Smooth muscle cell (in vitro differentiated cells): Measurements from ENCODE around the gene PLPP2. TPM values are rescaled to one million over a fixed set of nuclear protein-coding genes. Genes with fewer than 3 reads are reported as not detected.

ENCODE experiments used
- DNase-seq: peaks from one replicate; lab custom pipeline; 2025; ENCODE audit not compliant: unreplicated experiment; lab: John Stamatoyannopoulos, UW
- H2AFZ ChIP-seq: fragments of 200-600 bp; sonication (generic); 2 replicates; pipeline ENCODE4 v1.6.0; 2016; ENCODE audit warnings: antibody characterized with exemption, low read depth, mild to moderate bottlenecking
- H3F3A ChIP-seq: fragments of 200-600 bp; sonication (generic); 2 replicates; pipeline ENCODE4 v1.6.0; 2017; ENCODE audit warnings: antibody characterized with exemption, low read depth
- H3K27ac ChIP-seq: fragments of 200-600 bp; sonication (generic); 2 replicates; pipeline ENCODE4 v1.5.1; 2016; ENCODE audit warnings: low read depth, mild to moderate bottlenecking
- H3K27me3 ChIP-seq: fragments of 200-600 bp; sonication (generic); 2 replicates; pipeline ENCODE4 v1.6.1; 2016; ENCODE audit warnings: low read depth, mild to moderate bottlenecking
- H3K36me3 ChIP-seq: fragments of 200-600 bp; sonication (generic); 2 replicates; pipeline ENCODE4 v1.5.1; 2016; ENCODE audit warnings: low read depth
- H3K4me1 ChIP-seq: fragments of 200-600 bp; sonication (generic); 2 replicates; pipeline ENCODE4 v1.5.1; 2016; ENCODE audit warnings: low read depth
- H3K4me2 ChIP-seq: fragments of 200-600 bp; sonication (generic); 2 replicates; pipeline ENCODE4 v1.6.0; 2016; ENCODE audit warnings: mild to moderate bottlenecking
- H3K4me3 ChIP-seq: fragments of 200-600 bp; sonication (generic); 2 replicates; pipeline ENCODE4 v1.5.1; 2016; ENCODE audit warnings: mild to moderate bottlenecking
- H3K79me2 ChIP-seq: fragments of 200-600 bp; sonication (generic); 2 replicates; pipeline ENCODE4 v1.6.0; 2016; ENCODE audit warnings: low read depth, mild to moderate bottlenecking
- H3K9ac ChIP-seq: fragments of 200-600 bp; sonication (generic); 2 replicates; pipeline ENCODE4 v1.6.0; 2016; ENCODE audit warnings: low read depth
- H3K9me3 ChIP-seq: fragments of 200-600 bp; sonication (generic); replicated peaks from 2 replicates; pipeline ENCODE4 v1.5.1; 2016; ENCODE audit warnings: low read depth
- H4K20me1 ChIP-seq: fragments of 200-600 bp; sonication (generic); 2 replicates; pipeline ENCODE4 v1.6.0; 2016; ENCODE audit warnings: low read depth
- WGBS: methylation state at CpG from one replicate; pipeline ENCODE4 v1.1.7; 2016; ENCODE audit warnings: low lambda C conversion rate; 5-methylcytosine and 5-hydroxymethylcytosine counted together
- polyA plus RNA-seq: library from polyadenylated mRNA; unstranded; fragments of >200 nt; fragmentation: Nextera tagmentation; extraction: Ambion mirVana; gene quantifications from 2 replicates; pipeline ENCODE4 v1.2.1, GENCODE V29; 2016
- total RNA-seq: library from RNA; depleted of rRNA; stranded (reverse); fragments of >200 nt; gene quantifications from 2 replicates; pipeline ENCODE4 v1.2.3, GENCODE V29; 2014
- TF ChIP-seq, protein P1 (sequence below): fragments of 200-600 bp; sonication (generic); IDR thresholded peaks from 2 replicates; pipeline ENCODE4 v1.5.1; 2017; ENCODE audit warnings: borderline replicate concordance, mild to moderate bottlenecking, antibody characterized with exemption; ENCODE audit not compliant: insufficient read depth, poor library complexity, severe bottlenecking

The PLPP2 gene
- total and polyA plus RNA-seq, 2 experiments from 2014 or later = 4.8 to 6.2 TPM

DNA sequence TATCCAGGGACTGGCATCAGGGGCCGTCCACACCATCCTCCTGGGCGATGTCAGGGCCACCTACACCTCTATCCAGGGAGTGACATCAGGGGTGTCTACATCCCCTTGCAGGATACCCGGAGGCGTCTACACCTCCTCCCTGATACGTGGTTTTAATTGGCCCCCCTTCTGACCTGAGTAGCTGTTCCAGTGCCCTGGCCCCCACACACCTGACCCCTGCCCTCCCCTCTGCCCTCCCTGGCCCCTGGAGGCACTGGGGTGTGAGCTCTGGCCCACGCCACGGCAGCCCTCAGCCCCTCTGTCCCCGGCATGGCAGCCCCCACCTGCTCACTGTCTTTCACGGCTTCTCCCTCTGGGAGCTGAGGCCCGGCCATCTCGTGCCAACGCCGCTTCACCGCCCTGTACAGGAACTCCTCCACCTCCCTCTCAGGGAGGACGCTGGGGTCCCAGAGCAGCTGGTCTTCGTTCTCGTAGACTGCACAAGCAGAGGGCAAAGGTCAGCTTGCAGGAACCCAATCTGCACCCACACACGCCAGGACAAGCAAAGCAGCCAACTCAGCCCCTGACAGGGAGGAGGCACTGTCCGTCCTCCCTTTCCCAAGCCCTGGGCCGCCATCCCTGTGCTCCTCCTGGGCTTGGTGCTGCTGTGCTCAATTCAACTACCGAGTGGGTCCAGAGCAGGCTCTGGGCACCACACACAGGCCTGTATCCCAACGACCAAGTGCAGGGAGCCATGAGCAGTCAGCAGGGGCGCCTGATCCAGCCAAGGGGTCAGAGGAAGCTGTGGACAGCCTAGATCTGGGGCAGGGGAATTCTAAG, 22.2 kb upstream of the PLPP2 start:
- H3K79me2 ChIP-seq = peaks cover 32% of the 10 kb centered on the region
- H3K4me3 ChIP-seq = no peak overlapping the region
- 97% methylated on average over 20 of the region's 23 CpGs for WGBS
- no peak for DNase-seq
- no peak overlapping the region for H3K9ac ChIP-seq
- no peaks in the 10 kb centered on the region for H3K27me3 ChIP-seq
- no peak overlapping the region for H3K4me2 ChIP-seq
- H2AFZ ChIP-seq = no peak overlapping the region
- no peak overlapping the region for H3K27ac ChIP-seq
- TF ChIP-seq, protein P1, sequence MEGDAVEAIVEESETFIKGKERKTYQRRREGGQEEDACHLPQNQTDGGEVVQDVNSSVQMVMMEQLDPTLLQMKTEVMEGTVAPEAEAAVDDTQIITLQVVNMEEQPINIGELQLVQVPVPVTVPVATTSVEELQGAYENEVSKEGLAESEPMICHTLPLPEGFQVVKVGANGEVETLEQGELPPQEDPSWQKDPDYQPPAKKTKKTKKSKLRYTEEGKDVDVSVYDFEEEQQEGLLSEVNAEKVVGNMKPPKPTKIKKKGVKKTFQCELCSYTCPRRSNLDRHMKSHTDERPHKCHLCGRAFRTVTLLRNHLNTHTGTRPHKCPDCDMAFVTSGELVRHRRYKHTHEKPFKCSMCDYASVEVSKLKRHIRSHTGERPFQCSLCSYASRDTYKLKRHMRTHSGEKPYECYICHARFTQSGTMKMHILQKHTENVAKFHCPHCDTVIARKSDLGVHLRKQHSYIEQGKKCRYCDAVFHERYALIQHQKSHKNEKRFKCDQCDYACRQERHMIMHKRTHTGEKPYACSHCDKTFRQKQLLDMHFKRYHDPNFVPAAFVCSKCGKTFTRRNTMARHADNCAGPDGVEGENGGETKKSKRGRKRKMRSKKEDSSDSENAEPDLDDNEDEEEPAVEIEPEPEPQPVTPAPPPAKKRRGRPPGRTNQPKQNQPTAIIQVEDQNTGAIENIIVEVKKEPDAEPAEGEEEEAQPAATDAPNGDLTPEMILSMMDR = no peak
- no peaks in the 10 kb centered on the region for H3K9me3 ChIP-seq
- no peaks in the 10 kb centered on the region for H3K36me3 ChIP-seq
- H4K20me1 ChIP-seq = peaks cover 84% of the 10 kb centered on the region
- no peaks in the 10 kb centered on the region for H3F3A ChIP-seq
- no peaks in the 10 kb centered on the region for H3K4me1 ChIP-seq

DNA sequence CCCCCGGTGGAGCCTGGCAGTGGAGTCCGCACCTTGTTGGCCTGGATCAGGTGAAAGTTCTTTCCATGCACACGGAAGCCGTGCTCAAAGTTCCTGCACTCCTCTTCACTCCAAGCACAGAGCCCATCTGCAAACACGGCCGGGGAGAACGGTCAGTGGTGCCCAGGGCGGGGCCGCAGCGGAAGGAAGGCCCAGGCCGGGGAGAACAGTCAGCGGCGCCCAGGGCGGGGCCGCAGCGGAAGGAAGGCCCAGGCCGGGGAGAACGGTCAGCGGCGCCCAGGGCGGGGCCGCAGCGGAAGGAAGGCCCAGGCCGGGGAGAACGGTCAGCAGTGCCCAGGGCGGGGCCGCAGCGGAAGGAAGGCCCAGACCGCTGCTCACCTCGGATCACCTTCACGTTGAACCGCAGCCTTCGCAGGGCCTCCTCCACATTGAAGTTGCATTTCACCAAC, 20.6 kb upstream of the PLPP2 start:
- 98% methylated on average over 33 of the region's 33 CpGs for WGBS
- Histone ChIP-seq H4K20me1 (peaks cover 86% of the 10 kb centered on the region), H3K9ac (no peak overlapping the region), H3K27me3 (no peaks in the 10 kb centered on the region), H3K9me3 (no peaks in the 10 kb centered on the region), H3K4me1 (no peaks in the 10 kb centered on the region), H3K79me2 (peaks cover 19% of the 10 kb centered on the region), H2AFZ (no peak overlapping the region), H3K4me3 (no peak overlapping the region), H3K36me3 (no peaks in the 10 kb centered on the region), H3F3A (no peaks in the 10 kb centered on the region), H3K27ac (no peak overlapping the region), H3K4me2 (no peak overlapping the region)
- no peak for DNase-seq
- TF ChIP-seq, protein P1 = no peak

DNA sequence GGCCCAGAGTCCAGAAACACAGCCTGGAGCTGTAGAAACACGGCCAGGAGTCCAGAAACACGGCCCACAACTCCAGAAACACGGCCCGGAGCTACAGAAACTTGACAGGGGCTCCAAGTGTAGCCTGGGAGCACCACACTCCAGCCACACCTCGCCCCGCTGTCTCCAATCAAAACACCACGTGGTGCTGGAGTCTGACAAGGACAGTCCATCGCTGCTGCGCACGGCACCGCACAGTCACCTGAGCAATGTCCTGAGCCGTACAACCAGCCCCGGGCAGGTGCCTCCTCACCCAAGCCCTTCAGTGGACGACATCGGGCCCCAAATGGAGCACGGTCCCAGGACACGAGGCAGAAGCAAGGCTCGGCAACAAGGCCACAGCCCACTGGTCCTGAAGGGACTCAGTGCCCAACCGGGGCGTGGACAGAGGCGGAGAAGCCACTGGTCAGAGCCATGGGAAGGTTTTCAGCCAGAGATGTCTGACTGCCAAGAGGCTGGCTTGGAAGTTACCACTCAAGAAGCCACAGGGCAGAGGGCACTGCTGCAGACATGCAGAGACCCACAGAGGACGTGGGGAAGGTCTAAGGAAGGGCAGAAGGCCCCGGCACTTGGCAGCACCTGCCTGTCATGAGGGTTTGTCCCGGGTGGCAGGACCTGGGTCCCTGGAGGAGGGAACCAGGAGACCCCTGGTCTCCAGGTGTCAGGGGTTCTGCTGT, 19.7 kb upstream of the PLPP2 start:
- 98% methylated on average over 24 of the region's 24 CpGs for WGBS
- H3K27ac ChIP-seq = no peak overlapping the region

More for the DNA sequence above, 19.7 kb upstream of the PLPP2 start:
- H3K9me3 ChIP-seq = no peaks in the 10 kb centered on the region
- H4K20me1 ChIP-seq = peaks cover 80% of the 10 kb centered on the region
- H3K4me3 ChIP-seq = no peak overlapping the region
- H3K27me3 ChIP-seq = no peaks in the 10 kb centered on the region
- no peak overlapping the region for H2AFZ ChIP-seq
- no peaks in the 10 kb centered on the region for H3F3A ChIP-seq
- TF ChIP-seq, protein P1 = no peak
- H3K4me1 ChIP-seq = no peaks in the 10 kb centered on the region
- no peak overlapping the region for H3K9ac ChIP-seq
- no peak overlapping the region for H3K4me2 ChIP-seq
- DNase-seq = no peak
- no peaks in the 10 kb centered on the region for H3K36me3 ChIP-seq
- peaks cover 10% of the 10 kb centered on the region for H3K79me2 ChIP-seq
